Testis (tissue), 2 donors: ENCODE measurements around the gene PPP1R37.

Experiments used
- CTCF ChIP-seq, 3 experiments: fragments of 450-650 bp in 2 of 3; fragments of 200-600 bp in 1 of 3; sonication (generic) in 1 of 3; IDR thresholded peaks; one replicate each; pipeline ENCODE4 v1.5.1; 2016 to 2019; ENCODE audit warnings: antibody characterized with exemption in 3 of 3, mild to moderate bottlenecking in 2 of 3, moderate library complexity in 1 of 3
- POLR2A ChIP-seq: fragments of 450-650 bp; IDR thresholded peaks from one replicate; pipeline ENCODE4 v1.6.1; 2017; ENCODE audit warnings: antibody characterized with exemption, mild to moderate bottlenecking, moderate library complexity

DNA sequence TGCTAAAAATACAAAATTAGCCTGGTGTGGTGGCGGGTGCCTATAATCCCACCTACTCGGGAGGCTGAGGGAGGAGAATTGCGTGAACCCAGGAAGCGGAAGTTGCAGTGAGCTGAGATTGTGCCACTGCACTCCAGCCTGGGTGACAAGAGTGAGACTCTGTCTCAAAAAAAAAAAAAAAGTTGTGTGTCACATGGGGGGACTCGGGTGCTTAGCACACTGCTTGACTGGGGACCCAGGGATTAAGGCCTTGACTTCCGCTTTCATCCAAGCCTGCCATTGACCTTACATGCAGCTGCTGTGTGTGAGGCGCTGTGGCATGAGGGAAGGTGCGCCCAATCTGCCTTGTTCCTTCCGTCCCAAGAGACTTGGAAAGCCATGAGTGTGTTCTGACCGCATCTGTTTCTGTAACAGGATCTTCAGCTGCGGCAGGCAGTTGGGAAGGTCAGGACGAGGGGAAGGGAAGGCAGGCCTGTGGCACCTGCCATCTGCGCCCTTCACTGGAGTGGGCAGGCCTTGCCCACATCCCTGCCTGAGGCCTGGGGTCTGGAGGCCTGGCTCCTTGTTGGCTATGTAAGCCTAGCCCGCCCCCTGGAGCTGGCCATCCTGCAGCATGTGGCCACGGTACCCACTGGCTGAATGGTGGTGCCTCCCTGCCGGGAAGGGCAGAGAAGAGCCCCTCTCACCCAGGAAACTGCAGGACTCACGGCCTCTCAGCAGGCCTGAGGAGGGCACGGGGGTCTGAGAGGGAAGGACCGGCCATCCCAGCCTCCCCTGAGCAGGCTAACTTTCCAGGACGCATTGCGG is 23.0 kb downstream of the PPP1R37 start:
- TF ChIP-seq CTCF (IDR thresholded peaks at IDR 0.05) (no peak), POLR2A (no peak)
